GM23338 (cell line): Measurements from ENCODE around the gene DPP10. TPM values are rescaled to one million over a fixed set of nuclear protein-coding genes. Genes with fewer than 3 reads are reported as not detected.

Experiments
- ATAC-seq: fragments of 200-7000 bp; cut with Tn5 transposase; 3 replicates; pipeline ENCODE4 v1.9.1; 2020
- DNase-seq: peaks from one replicate; pipeline ENCODE4 v3.0.0-alpha.2; 2015; ENCODE audit warnings: low spot score
- H2AFZ ChIP-seq: fragments of 200-600 bp; sonication (generic); 2 replicates; pipeline ENCODE4 v1.8.0; 2016; ENCODE audit warnings: antibody characterized with exemption, mild to moderate bottlenecking, moderate library complexity
- H3F3A ChIP-seq: fragments of 200-600 bp; sonication (generic); replicated peaks from 2 replicates; pipeline ENCODE4 v1.8.0; 2017; ENCODE audit warnings: antibody characterized with exemption, mixed run types, low read depth
- H3K27ac ChIP-seq: fragments of 200-600 bp; sonication (generic); 2 replicates; pipeline ENCODE4 v1.6.1; 2016; ENCODE audit warnings: low read depth
- H3K27me3 ChIP-seq: fragments of 200-600 bp; sonication (generic); 2 replicates; pipeline ENCODE4 v1.8.0; 2016; ENCODE audit warnings: mild to moderate bottlenecking, mixed run types, moderate library complexity; ENCODE audit not compliant: insufficient read depth
- H3K36me3 ChIP-seq: fragments of 200-600 bp; sonication (generic); 2 replicates; pipeline ENCODE4 v1.8.0; 2016; ENCODE audit warnings: mild to moderate bottlenecking; ENCODE audit not compliant: insufficient read depth
- H3K4me1 ChIP-seq: fragments of 200-600 bp; sonication (generic); 2 replicates; pipeline ENCODE4 v1.8.0; 2016; ENCODE audit warnings: mild to moderate bottlenecking, moderate library complexity; ENCODE audit not compliant: insufficient read depth
- H3K4me2 ChIP-seq: fragments of 200-600 bp; sonication (generic); 2 replicates; pipeline ENCODE4 v1.7.1; 2017; ENCODE audit warnings: mixed run types
- H3K4me3 ChIP-seq: fragments of 200-600 bp; sonication (generic); 2 replicates; pipeline ENCODE4 v1.6.1; 2016; ENCODE audit warnings: mixed run types
- H3K79me2 ChIP-seq: fragments of 200-600 bp; sonication (generic); replicated peaks from 2 replicates; pipeline ENCODE4 v1.8.0; 2017; ENCODE audit warnings: mild to moderate bottlenecking; ENCODE audit not compliant: insufficient read depth
- H3K9me2 ChIP-seq: fragments of 200-600 bp; sonication (generic); 2 replicates; pipeline ENCODE4 v1.8.0; 2017; ENCODE audit not compliant: insufficient read depth
- H4K20me1 ChIP-seq: fragments of 200-600 bp; sonication (generic); replicated peaks from 2 replicates; pipeline ENCODE4 v1.8.0; 2017; ENCODE audit warnings: mild to moderate bottlenecking; ENCODE audit not compliant: insufficient read depth
- H3K27ac Mint-ChIP-seq: 2 replicates; pipeline ENCODE4 v1.8.0; 2020; ENCODE audit warnings: inconsistent platforms, mild to moderate bottlenecking, moderate library complexity, mixed read lengths
- H3K27me3 Mint-ChIP-seq: 3 replicates; pipeline ENCODE4 v1.8.0; 2022; ENCODE audit warnings: low read depth, mild to moderate bottlenecking, moderate library complexity, mixed read lengths, inconsistent platforms; ENCODE audit not compliant: insufficient read depth, poor library complexity
- H3K36me3 Mint-ChIP-seq: 3 replicates; pipeline ENCODE4 v1.8.0; 2021; ENCODE audit warnings: low read depth, mild to moderate bottlenecking, inconsistent platforms, moderate library complexity, mixed read lengths
- H3K4me1 Mint-ChIP-seq: 3 replicates; pipeline ENCODE4 v1.8.0; 2020; ENCODE audit warnings: mild to moderate bottlenecking, inconsistent platforms, mixed read lengths
- H3K4me3 Mint-ChIP-seq: 3 replicates; pipeline ENCODE4 v1.8.0; 2021; ENCODE audit warnings: moderate library complexity, mild to moderate bottlenecking, inconsistent platforms, mixed read lengths
- H3K9me3 Mint-ChIP-seq: 3 replicates; pipeline ENCODE4 v1.8.0; 2020; ENCODE audit warnings: moderate library complexity, mild to moderate bottlenecking, inconsistent platforms, mixed read lengths
- CREB1 ChIP-seq: fragments of 250-450 bp; sonication (Bioruptor Pico); IDR thresholded peaks from 2 replicates; pipeline ENCODE4 v1.5.0; 2020; ENCODE audit warnings: low read depth, mild to moderate bottlenecking, moderate library complexity
- EZH2phosphoT487 ChIP-seq: fragments of 200-600 bp; sonication (generic); IDR thresholded peaks from one replicate; pipeline ENCODE4 v1.8.1; 2018; ENCODE audit warnings: antibody characterized with exemption; ENCODE audit not compliant: unreplicated experiment
- JUNB ChIP-seq: IDR thresholded peaks from one replicate; pipeline ENCODE4 v1.6.1; 2016; ENCODE audit warnings: antibody characterized with exemption; ENCODE audit not compliant: unreplicated experiment
- ZNF331 ChIP-seq: fragments of 250-450 bp; sonication (Bioruptor Pico); IDR thresholded peaks from 2 replicates; pipeline ENCODE4 v1.5.0; 2020; ENCODE audit warnings: low read depth, mild to moderate bottlenecking, moderate library complexity
- polyA plus RNA-seq: library from polyadenylated mRNA; unstranded; fragments of >200 nt; fragmentation: Nextera tagmentation; extraction: Ambion mirVana; gene quantifications from 2 replicates; pipeline ENCODE4 v1.2.1, GENCODE V29; 2016
- total RNA-seq: library from RNA; depleted of rRNA; stranded (reverse); fragments of >200 nt; shearing (Covaris generic); gene quantifications from 2 replicates; pipeline ENCODE4 v1.2.3, GENCODE V29; 2014
- TF ChIP-seq, protein P1 (sequence below): IDR thresholded peaks from one replicate; pipeline ENCODE4 v1.6.1; 2018; ENCODE audit warnings: antibody characterized with exemption; ENCODE audit not compliant: unreplicated experiment
- TF ChIP-seq, protein P2 (sequence below), 2 experiments: fragments of 200-600 bp in 1 of 2; sonication (generic) in 1 of 2; conservative IDR thresholded peaks; 2 replicates each; pipeline versions ENCODE4 v1.5.1 to v1.6.1; 2016 to 2017; ENCODE audit warnings: antibody characterized with exemption in 2 of 2, low read depth in 2 of 2, mild to moderate bottlenecking in 2 of 2, moderate library complexity in 1 of 2
- TF ChIP-seq, protein P3 (sequence below): fragments of 250-450 bp; sonication (Bioruptor Pico); IDR thresholded peaks from 2 replicates; pipeline ENCODE4 v1.5.0; 2020; ENCODE audit warnings: mild to moderate bottlenecking, moderate library complexity
- TF ChIP-seq, protein P4 (sequence below): IDR thresholded peaks from 2 replicates; pipeline ENCODE4 v1.6.1; 2016; ENCODE audit warnings: antibody characterized with exemption

The DPP10 gene
- total and polyA plus RNA-seq, 2 experiments from 2014 or later, result 3.6 to 14.8 TPM

DNA sequence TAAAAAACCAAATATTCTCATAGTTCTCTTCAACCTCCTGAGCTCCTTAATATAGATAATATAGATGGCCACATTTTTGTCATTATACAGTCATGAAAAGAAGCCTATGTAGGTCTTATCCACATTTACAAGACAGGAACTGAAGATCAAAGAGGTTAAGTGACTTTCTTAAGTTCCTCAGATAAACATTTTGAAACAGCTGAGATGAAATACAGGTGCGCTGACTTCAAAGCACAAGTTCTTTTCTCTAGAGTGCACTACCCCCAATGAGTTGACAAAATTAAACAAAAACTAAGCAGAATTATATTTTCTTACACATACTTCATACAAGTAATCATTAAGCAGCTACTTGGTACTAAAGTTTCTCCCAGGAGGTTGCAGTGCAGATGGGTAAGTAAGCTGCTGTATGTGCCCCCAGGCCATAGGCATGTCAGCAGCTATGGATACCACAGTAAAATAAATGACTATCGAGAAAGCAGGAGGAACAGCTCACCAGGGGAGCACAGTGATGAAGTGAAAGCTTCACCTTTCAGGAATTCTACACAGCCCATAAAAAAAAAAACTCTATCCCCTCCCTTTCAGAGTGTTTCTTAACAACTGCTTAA, 199.8 kb downstream of the DPP10 start (continued):
- TF ChIP-seq, protein P1, sequence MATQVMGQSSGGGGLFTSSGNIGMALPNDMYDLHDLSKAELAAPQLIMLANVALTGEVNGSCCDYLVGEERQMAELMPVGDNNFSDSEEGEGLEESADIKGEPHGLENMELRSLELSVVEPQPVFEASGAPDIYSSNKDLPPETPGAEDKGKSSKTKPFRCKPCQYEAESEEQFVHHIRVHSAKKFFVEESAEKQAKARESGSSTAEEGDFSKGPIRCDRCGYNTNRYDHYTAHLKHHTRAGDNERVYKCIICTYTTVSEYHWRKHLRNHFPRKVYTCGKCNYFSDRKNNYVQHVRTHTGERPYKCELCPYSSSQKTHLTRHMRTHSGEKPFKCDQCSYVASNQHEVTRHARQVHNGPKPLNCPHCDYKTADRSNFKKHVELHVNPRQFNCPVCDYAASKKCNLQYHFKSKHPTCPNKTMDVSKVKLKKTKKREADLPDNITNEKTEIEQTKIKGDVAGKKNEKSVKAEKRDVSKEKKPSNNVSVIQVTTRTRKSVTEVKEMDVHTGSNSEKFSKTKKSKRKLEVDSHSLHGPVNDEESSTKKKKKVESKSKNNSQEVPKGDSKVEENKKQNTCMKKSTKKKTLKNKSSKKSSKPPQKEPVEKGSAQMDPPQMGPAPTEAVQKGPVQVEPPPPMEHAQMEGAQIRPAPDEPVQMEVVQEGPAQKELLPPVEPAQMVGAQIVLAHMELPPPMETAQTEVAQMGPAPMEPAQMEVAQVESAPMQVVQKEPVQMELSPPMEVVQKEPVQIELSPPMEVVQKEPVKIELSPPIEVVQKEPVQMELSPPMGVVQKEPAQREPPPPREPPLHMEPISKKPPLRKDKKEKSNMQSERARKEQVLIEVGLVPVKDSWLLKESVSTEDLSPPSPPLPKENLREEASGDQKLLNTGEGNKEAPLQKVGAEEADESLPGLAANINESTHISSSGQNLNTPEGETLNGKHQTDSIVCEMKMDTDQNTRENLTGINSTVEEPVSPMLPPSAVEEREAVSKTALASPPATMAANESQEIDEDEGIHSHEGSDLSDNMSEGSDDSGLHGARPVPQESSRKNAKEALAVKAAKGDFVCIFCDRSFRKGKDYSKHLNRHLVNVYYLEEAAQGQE, result no peak

DNA sequence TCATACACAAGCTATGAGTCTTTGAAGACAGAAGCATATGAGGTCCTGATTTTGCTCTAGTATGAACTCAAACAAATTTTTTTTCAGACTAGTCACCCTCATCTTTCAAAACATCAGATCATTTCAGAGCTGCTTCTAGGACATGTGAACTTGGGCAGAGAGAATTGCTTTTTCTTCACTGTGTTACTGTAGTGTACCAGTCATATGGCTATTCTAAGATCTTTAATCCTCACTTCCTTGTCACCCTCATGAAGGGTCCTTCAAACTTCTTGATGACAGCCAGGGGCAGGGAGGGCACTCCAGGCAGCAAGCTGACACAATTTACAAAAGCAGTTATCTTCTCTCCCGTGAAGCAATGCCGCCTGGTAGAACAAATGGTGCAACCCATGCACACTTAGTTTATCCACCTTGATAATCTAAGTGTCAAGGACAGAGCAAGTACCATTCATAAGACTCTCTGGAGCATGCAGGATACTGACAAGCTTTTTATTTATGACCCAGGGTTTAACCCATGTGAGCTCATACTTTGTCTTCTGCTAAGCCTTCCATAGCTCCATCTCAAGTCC, 200.6 kb downstream of the DPP10 start:
- no peaks in the 10 kb centered on the region for H3F3A ChIP-seq
- no peaks in the 10 kb centered on the region for H3K4me1 Mint-ChIP-seq
- H3K36me3 ChIP-seq, result no peaks in the 10 kb centered on the region
- no peak overlapping the region for H3K4me2 ChIP-seq
- no peaks in the 10 kb centered on the region for H3K79me2 ChIP-seq
- H4K20me1 ChIP-seq, result no peaks in the 10 kb centered on the region
- H3K4me3 ChIP-seq, result no peak overlapping the region
- no peak overlapping the region for H3K27ac Mint-ChIP-seq
- no peak for TF ChIP-seq JUNB
- no peak for TF ChIP-seq CREB1 (CRISPR knock-in tag)
- TF ChIP-seq, protein P2, sequence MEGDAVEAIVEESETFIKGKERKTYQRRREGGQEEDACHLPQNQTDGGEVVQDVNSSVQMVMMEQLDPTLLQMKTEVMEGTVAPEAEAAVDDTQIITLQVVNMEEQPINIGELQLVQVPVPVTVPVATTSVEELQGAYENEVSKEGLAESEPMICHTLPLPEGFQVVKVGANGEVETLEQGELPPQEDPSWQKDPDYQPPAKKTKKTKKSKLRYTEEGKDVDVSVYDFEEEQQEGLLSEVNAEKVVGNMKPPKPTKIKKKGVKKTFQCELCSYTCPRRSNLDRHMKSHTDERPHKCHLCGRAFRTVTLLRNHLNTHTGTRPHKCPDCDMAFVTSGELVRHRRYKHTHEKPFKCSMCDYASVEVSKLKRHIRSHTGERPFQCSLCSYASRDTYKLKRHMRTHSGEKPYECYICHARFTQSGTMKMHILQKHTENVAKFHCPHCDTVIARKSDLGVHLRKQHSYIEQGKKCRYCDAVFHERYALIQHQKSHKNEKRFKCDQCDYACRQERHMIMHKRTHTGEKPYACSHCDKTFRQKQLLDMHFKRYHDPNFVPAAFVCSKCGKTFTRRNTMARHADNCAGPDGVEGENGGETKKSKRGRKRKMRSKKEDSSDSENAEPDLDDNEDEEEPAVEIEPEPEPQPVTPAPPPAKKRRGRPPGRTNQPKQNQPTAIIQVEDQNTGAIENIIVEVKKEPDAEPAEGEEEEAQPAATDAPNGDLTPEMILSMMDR (conservative IDR thresholded peaks at IDR 0.05; ENCODE audit: low read depth in 2 of 2), result no peak
- TF ChIP-seq, protein P3, sequence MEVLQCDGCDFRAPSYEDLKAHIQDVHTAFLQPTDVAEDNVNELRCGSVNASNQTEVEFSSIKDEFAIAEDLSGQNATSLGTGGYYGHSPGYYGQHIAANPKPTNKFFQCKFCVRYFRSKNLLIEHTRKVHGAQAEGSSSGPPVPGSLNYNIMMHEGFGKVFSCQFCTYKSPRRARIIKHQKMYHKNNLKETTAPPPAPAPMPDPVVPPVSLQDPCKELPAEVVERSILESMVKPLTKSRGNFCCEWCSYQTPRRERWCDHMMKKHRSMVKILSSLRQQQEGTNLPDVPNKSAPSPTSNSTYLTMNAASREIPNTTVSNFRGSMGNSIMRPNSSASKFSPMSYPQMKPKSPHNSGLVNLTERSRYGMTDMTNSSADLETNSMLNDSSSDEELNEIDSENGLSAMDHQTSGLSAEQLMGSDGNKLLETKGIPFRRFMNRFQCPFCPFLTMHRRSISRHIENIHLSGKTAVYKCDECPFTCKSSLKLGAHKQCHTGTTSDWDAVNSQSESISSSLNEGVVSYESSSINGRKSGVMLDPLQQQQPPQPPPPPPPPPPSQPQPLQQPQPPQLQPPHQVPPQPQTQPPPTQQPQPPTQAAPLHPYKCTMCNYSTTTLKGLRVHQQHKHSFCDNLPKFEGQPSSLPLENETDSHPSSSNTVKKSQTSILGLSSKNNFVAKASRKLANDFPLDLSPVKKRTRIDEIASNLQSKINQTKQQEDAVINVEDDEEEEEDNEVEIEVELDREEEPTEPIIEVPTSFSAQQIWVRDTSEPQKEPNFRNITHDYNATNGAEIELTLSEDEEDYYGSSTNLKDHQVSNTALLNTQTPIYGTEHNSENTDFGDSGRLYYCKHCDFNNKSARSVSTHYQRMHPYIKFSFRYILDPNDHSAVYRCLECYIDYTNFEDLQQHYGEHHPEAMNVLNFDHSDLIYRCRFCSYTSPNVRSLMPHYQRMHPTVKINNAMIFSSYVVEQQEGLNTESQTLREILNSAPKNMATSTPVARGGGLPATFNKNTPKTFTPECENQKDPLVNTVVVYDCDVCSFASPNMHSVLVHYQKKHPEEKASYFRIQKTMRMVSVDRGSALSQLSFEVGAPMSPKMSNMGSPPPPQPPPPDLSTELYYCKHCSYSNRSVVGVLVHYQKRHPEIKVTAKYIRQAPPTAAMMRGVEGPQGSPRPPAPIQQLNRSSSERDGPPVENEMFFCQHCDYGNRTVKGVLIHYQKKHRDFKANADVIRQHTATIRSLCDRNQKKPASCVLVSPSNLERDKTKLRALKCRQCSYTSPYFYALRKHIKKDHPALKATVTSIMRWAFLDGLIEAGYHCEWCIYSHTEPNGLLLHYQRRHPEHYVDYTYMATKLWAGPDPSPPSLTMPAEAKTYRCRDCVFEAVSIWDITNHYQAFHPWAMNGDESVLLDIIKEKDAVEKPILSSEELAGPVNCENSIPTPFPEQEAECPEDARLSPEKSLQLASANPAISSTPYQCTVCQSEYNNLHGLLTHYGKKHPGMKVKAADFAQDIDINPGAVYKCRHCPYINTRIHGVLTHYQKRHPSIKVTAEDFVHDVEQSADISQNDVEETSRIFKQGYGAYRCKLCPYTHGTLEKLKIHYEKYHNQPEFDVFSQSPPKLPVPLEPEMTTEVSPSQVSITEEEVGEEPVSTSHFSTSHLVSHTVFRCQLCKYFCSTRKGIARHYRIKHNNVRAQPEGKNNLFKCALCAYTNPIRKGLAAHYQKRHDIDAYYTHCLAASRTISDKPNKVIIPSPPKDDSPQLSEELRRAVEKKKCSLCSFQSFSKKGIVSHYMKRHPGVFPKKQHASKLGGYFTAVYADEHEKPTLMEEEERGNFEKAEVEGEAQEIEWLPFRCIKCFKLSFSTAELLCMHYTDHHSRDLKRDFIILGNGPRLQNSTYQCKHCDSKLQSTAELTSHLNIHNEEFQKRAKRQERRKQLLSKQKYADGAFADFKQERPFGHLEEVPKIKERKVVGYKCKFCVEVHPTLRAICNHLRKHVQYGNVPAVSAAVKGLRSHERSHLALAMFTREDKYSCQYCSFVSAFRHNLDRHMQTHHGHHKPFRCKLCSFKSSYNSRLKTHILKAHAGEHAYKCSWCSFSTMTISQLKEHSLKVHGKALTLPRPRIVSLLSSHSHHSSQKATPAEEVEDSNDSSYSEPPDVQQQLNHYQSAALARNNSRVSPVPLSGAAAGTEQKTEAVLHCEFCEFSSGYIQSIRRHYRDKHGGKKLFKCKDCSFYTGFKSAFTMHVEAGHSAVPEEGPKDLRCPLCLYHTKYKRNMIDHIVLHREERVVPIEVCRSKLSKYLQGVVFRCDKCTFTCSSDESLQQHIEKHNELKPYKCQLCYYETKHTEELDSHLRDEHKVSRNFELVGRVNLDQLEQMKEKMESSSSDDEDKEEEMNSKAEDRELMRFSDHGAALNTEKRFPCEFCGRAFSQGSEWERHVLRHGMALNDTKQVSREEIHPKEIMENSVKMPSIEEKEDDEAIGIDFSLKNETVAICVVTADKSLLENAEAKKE (CRISPR knock-in tag), result no peak
- TF ChIP-seq EZH2phosphoT487, result no peak
- TF ChIP-seq, protein P4, sequence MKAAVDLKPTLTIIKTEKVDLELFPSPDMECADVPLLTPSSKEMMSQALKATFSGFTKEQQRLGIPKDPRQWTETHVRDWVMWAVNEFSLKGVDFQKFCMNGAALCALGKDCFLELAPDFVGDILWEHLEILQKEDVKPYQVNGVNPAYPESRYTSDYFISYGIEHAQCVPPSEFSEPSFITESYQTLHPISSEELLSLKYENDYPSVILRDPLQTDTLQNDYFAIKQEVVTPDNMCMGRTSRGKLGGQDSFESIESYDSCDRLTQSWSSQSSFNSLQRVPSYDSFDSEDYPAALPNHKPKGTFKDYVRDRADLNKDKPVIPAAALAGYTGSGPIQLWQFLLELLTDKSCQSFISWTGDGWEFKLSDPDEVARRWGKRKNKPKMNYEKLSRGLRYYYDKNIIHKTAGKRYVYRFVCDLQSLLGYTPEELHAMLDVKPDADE, result no peak
- TF ChIP-seq ZNF331 (CRISPR knock-in tag), result no peak
- no peaks in the 10 kb centered on the region for H3K9me2 ChIP-seq
- H3K27me3 ChIP-seq, result no peaks in the 10 kb centered on the region
- H2AFZ ChIP-seq, result no peak overlapping the region
- ATAC-seq, result no peak
- no peak overlapping the region for H3K4me3 Mint-ChIP-seq
- DNase-seq, result no peak
- peaks cover 27% of the 10 kb centered on the region; the same call in 2 of the 3 replicates for H3K9me3 Mint-ChIP-seq
- H3K36me3 Mint-ChIP-seq, result peaks cover 6% of the 10 kb centered on the region; the same call in 2 of the 3 replicates
- no peak overlapping the region for H3K27ac ChIP-seq
- no peaks in the 10 kb centered on the region for H3K27me3 Mint-ChIP-seq
- no peaks in the 10 kb centered on the region for H3K4me1 ChIP-seq
